ENCODE data around the gene PREPL.

DNA sequence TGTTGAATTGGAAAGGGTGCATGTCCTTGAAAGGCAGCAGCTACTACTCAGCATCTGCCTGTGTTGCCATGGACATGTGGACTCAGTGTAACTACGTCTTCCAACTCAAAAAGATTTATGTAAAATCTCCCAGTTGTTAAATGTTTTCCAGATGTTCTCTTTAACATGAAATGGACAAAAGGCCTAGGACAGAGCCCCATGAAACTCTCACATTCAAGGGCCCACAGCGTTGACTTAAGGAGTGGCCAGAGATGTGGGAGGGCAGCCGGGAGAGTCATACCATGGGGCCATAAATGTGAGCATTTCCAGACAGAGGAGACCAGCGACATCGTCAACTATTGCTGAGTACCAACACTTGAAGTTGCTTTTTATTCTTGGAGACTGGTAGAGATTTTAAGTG lies 76.1 kb downstream of the PREPL start:
- TF ChIP-seq, protein P1, sequence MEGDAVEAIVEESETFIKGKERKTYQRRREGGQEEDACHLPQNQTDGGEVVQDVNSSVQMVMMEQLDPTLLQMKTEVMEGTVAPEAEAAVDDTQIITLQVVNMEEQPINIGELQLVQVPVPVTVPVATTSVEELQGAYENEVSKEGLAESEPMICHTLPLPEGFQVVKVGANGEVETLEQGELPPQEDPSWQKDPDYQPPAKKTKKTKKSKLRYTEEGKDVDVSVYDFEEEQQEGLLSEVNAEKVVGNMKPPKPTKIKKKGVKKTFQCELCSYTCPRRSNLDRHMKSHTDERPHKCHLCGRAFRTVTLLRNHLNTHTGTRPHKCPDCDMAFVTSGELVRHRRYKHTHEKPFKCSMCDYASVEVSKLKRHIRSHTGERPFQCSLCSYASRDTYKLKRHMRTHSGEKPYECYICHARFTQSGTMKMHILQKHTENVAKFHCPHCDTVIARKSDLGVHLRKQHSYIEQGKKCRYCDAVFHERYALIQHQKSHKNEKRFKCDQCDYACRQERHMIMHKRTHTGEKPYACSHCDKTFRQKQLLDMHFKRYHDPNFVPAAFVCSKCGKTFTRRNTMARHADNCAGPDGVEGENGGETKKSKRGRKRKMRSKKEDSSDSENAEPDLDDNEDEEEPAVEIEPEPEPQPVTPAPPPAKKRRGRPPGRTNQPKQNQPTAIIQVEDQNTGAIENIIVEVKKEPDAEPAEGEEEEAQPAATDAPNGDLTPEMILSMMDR (IDR thresholded peaks at IDR 0.05): no peak
- TF ChIP-seq POLR2A (IDR thresholded peaks at IDR 0.05): no peak

All from right lobe of liver (tissue), 4 donors.